NCI-H460 (cell line): ENCODE results near the gene IL13. TPM values are rescaled to one million over a fixed set of nuclear protein-coding genes. Genes with fewer than 3 reads are reported as not detected.

ENCODE experiments used
- DNase-seq: peaks from one replicate; pipeline ENCODE4 v3.0.0-alpha.2; 2016; ENCODE audit warnings: low read depth; ENCODE audit errors: extremely low read depth
- total RNA-seq: library from RNA; depleted of rRNA; stranded (reverse); fragments of >200 nt; shearing (Covaris generic); gene quantifications from 2 replicates; pipeline ENCODE4 v1.2.3, GENCODE V29; 2014

Gene IL13
- total RNA-seq, 1 experiment from 2014 or later, result not detected

- no peak for DNase-seq
These were observed 11.5 kb downstream of the IL13 start for GRCh38 chr5:132669455-132669820.

- DNase-seq, result no peak
These were observed 12.3 kb downstream of the IL13 start for GRCh38 chr5:132669966-132670882.

GRCh38 chr5:132671000-132671399, 13.0 kb downstream of the IL13 start:
- DNase-seq, result no peak

- DNase-seq, result no peak
These were observed 15.5 kb downstream of the IL13 start for GRCh38 chr5:132673488-132673887.

- no peak for DNase-seq
These were observed 16.1 kb downstream of the IL13 start, which contains the start of gene IL4 for GRCh38 chr5:132673939-132674630. TSS of gene IL4 (plus strand) at chr5:132673989. CDS start at chr5:132674051, 62 bp downstream.

GRCh38 chr5:132674671-132675506, 16.9 kb downstream of the IL13 start:
- no peak for DNase-seq

- no peak for DNase-seq
These were observed 18.1 kb downstream of the IL13 start for GRCh38 chr5:132675936-132676689.

GRCh38 chr5:132677191-132677590, 19.2 kb downstream of the IL13 start:
- peak; percentile 53 for DNase-seq

GRCh38 chr5:132677682-132678400, 19.9 kb downstream of the IL13 start:
- DNase-seq, result no peak

GRCh38 chr5:132678735-132679134, 20.8 kb downstream of the IL13 start:
- no peak for DNase-seq

GRCh38 chr5:132679166-132679565, 21.2 kb downstream of the IL13 start:
- DNase-seq, result no peak

- DNase-seq, result no peak
These were observed 21.9 kb downstream of the IL13 start for GRCh38 chr5:132679717-132680380.

- no peak for DNase-seq
These were observed 23.0 kb downstream of the IL13 start for GRCh38 chr5:132680780-132681475.

- no peak for DNase-seq
These were observed 23.5 kb downstream of the IL13 start for GRCh38 chr5:132681476-132681831.

- DNase-seq, result no peak
These were observed 24.0 kb downstream of the IL13 start for GRCh38 chr5:132681983-132682382.

GRCh38 chr5:132684491-132684890, 26.5 kb downstream of the IL13 start:
- DNase-seq, result no peak

GRCh38 chr5:132684922-132685720, 27.1 kb downstream of the IL13 start:
- DNase-seq, result no peak

GRCh38 chr5:132686193-132686592, 28.2 kb downstream of the IL13 start:
- DNase-seq, result no peak
